ENCODE results near the gene EIPR1. TPM values are rescaled to one million over a fixed set of nuclear protein-coding genes. Genes with fewer than 3 reads are reported as not detected.
"Not testable (repeated sequence)": the region's sequence is repeated elsewhere in the genome, so short reads cannot be mapped to it uniquely, and the experiment has no call there.

Gene EIPR1
- total and polyA plus RNA-seq, 2 donors (not counting 1 experiment from before 2014, with no cell fraction given) = 22.3 to 23.9 TPM

GRCh38 chr2:3285901-3286645 is 91.5 kb downstream of the EIPR1 start:
- Histone ChIP-seq H3K27ac (ENCODE audit: insufficient read depth, low read length) (no peak overlapping the region), H2AFZ (ENCODE audit: low read length) (no peak overlapping the region), H3K4me2 (ENCODE audit: extremely low read depth, insufficient read depth, low read length) (no peak overlapping the region), H4K20me1 (ENCODE audit: control insufficient read depth, extremely low read depth, insufficient read depth, low read length) (no peaks in the 10 kb centered on the region), H3K4me1 (ENCODE audit: control insufficient read depth, extremely low read depth, insufficient read depth, low read length) (no peaks in the 10 kb centered on the region), H3K36me3 (ENCODE audit: control insufficient read depth, insufficient read depth, low read length) (no peaks in the 10 kb centered on the region), H3K79me2 (ENCODE audit: control insufficient read depth, insufficient read depth, low read length) (no peaks in the 10 kb centered on the region), H3K4me3 (replicated peaks in 1 of 4; ENCODE audit: control extremely low read depth in 1 of 4, insufficient read depth in 1 of 4, low read depth in 3 of 4, low read length in 4 of 4) (no peak overlapping the region), H3K9ac (ENCODE audit: insufficient read depth, low read length) (no peak overlapping the region), H3K9me3 (ENCODE audit: control insufficient read depth, insufficient read depth, low read depth, low read length) (no peaks in the 10 kb centered on the region), H3K27me3 (ENCODE audit: control insufficient read depth, insufficient read depth, low read length) (no peaks in the 10 kb centered on the region)
- DNase-seq (ENCODE audit: low read depth in 2 of 2) = no peak
- TF ChIP-seq EZH2 (IDR thresholded peaks at IDR 0.05; ENCODE audit: low read length, missing control alignments) (no peak), CTCF (conservative IDR thresholded peaks at IDR 0.05 in 1 of 2, IDR thresholded peaks at IDR 0.05 in 1 of 2; ENCODE audit: low read depth in 1 of 2, low read length in 2 of 2) (no peak)

- Histone ChIP-seq H3K4me1 (ENCODE audit: control insufficient read depth, extremely low read depth, insufficient read depth, low read length) (no peaks in the 10 kb centered on the region), H3K4me3 (replicated peaks in 1 of 4; ENCODE audit: control extremely low read depth in 1 of 4, insufficient read depth in 1 of 4, low read depth in 3 of 4, low read length in 4 of 4) (no peak overlapping the region), H3K79me2 (ENCODE audit: control insufficient read depth, insufficient read depth, low read length) (no peaks in the 10 kb centered on the region), H3K9me3 (ENCODE audit: control insufficient read depth, insufficient read depth, low read depth, low read length) (no peaks in the 10 kb centered on the region), H2AFZ (ENCODE audit: low read length) (no peak overlapping the region), H3K4me2 (ENCODE audit: extremely low read depth, insufficient read depth, low read length) (no peak overlapping the region), H3K27me3 (ENCODE audit: control insufficient read depth, insufficient read depth, low read length) (no peaks in the 10 kb centered on the region), H3K27ac (ENCODE audit: insufficient read depth, low read length) (no peak overlapping the region), H3K9ac (ENCODE audit: insufficient read depth, low read length) (no peak overlapping the region), H3K36me3 (ENCODE audit: control insufficient read depth, insufficient read depth, low read length) (no peaks in the 10 kb centered on the region), H4K20me1 (ENCODE audit: control insufficient read depth, extremely low read depth, insufficient read depth, low read length) (no peaks in the 10 kb centered on the region)
- no peak for DNase-seq (ENCODE audit: low read depth in 2 of 2)
- no peak for TF ChIP-seq EZH2 (IDR thresholded peaks at IDR 0.05; ENCODE audit: low read length, missing control alignments)
- no peak for TF ChIP-seq CTCF (conservative IDR thresholded peaks at IDR 0.05 in 1 of 2, IDR thresholded peaks at IDR 0.05 in 1 of 2; ENCODE audit: low read depth in 1 of 2, low read length in 2 of 2)
Measured at GRCh38 chr2:3284657-3285630, 92.7 kb downstream of the EIPR1 start.

- not testable (repeated sequence) for DNase-seq (ENCODE audit: low read depth in 2 of 2); H3K9ac ChIP-seq (ENCODE audit: insufficient read depth, low read length); H3K36me3 ChIP-seq (ENCODE audit: control insufficient read depth, insufficient read depth, low read length); H3K9me3 ChIP-seq (ENCODE audit: control insufficient read depth, insufficient read depth, low read depth, low read length); H3K4me1 ChIP-seq (ENCODE audit: control insufficient read depth, extremely low read depth, insufficient read depth, low read length); H3K4me3 ChIP-seq (replicated peaks in 1 of 4; ENCODE audit: control extremely low read depth in 1 of 4, insufficient read depth in 1 of 4, low read depth in 3 of 4, low read length in 4 of 4); H3K79me2 ChIP-seq (ENCODE audit: control insufficient read depth, insufficient read depth, low read length); H3K27me3 ChIP-seq (ENCODE audit: control insufficient read depth, insufficient read depth, low read length); H4K20me1 ChIP-seq (ENCODE audit: control insufficient read depth, extremely low read depth, insufficient read depth, low read length); H3K4me2 ChIP-seq (ENCODE audit: extremely low read depth, insufficient read depth, low read length); H3K27ac ChIP-seq (ENCODE audit: insufficient read depth, low read length); H2AFZ ChIP-seq (ENCODE audit: low read length)
Measured at GRCh38 chr2:3283876-3284656, 93.6 kb downstream of the EIPR1 start.
